Body of pancreas (tissue), 4 donors: Measurements from ENCODE around the gene RESF1. TPM values are rescaled to one million over a fixed set of nuclear protein-coding genes. Genes with fewer than 3 reads are reported as not detected.
"Not testable (repeated sequence)": the region's sequence is repeated elsewhere in the genome, so short reads cannot be mapped to it uniquely, and the experiment has no call there.

ENCODE experiments used
- ATAC-seq: fragments of 150-250 bp; one replicate; pipeline ENCODE4 v1.9.1; 2016
- DNase-seq, 4 donors: peaks; one replicate each; pipeline ENCODE4 v3.0.0-alpha.2; 2019
- H3K27ac ChIP-seq, 4 donors: fragments of 200-600 bp; sonication (generic); 1 replicate in 3 of 4; 2 replicates in 1 of 4; pipeline versions ENCODE4 v1.5.1 to v1.6.1; 2016 to 2019; ENCODE audit warnings: mild to moderate bottlenecking in 1 of 4, mixed read lengths in 1 of 4, moderate library complexity in 1 of 4
- H3K27me3 ChIP-seq, 2 donors: fragments of 200-600 bp; sonication (generic); one replicate each; pipeline ENCODE4 v1.6.0; 2016; ENCODE audit warnings: mild to moderate bottlenecking in 1 of 2
- H3K36me3 ChIP-seq, 2 donors: fragments of 200-600 bp; sonication (generic); replicated peaks in 1 of 2; 2 replicates each; pipeline ENCODE4 v1.5.1; 2016; ENCODE audit warnings: low read depth in 2 of 2; ENCODE audit not compliant: insufficient read depth in 1 of 2
- H3K4me1 ChIP-seq: fragments of 200-600 bp; sonication (generic); one replicate; pipeline ENCODE4 v1.6.0; 2016
- H3K4me3 ChIP-seq, 2 donors: fragments of 200-600 bp; sonication (generic); 1 replicate in 1 of 2; 2 replicates in 1 of 2; pipeline ENCODE4 v1.5.1; 2016 to 2019
- H3K9me3 ChIP-seq, 3 donors: fragments of 200-600 bp; sonication (generic); 1 replicate in 2 of 3; 2 replicates in 1 of 3; pipeline ENCODE4 v1.5.1; 2016
- POLR2A ChIP-seq, 3 donors: fragments of 450-650 bp; IDR thresholded peaks; one replicate each; pipeline ENCODE4 v1.6.1; 2016; ENCODE audit warnings: antibody characterized with exemption in 3 of 3, mild to moderate bottlenecking in 2 of 3
- WGBS, 2 donors: methylation state at CpG; one replicate each; pipeline ENCODE4 v1.1.5; 2017; 5-methylcytosine and 5-hydroxymethylcytosine counted together
- intact Hi-C: fragments of 100-400 bp; cut with DNase I; formaldehyde crosslinking; loops from one replicate; pipeline ENCODE4 v1.15.1; 2023
- total RNA-seq, 2 donors: library from RNA; depleted of rRNA; stranded (reverse); fragments of >200 nt; gene quantifications; one replicate each; pipeline ENCODE4 v1.1.0, GENCODE V29; 2016
- TF ChIP-seq, protein P1 (sequence below), 7 experiments: fragments of 450-650 bp in 4 of 7; fragments of 200-600 bp in 3 of 7; sonication (generic) in 3 of 7; IDR thresholded peaks; one replicate each; pipeline ENCODE4 v1.5.1; 2016 to 2019; ENCODE audit warnings: antibody characterized with exemption in 7 of 7

The RESF1 gene
- total RNA-seq, 2 donors from 2014 or later: 29.1 to 48.1 TPM

DNA sequence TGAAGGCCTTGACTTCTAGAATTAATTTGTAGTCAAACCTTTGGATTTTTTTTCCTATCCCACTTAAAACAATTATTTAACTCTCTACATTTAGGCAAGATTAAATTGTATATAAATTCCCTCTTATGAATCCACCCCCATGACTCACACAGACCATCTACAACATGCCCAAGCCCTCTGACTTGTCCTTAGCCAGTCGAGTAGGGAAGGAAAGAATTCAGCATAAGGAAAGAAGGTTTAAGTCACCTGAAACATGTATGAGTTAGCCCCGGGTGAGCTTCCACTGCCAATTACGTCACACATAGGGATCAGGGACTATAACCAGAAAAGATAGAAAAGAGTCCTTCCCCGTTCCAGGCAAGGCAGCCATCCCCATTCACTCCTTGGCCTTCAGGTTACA is 14.9 kb upstream of the RESF1 start:
- Histone ChIP-seq H3K36me3 (no peaks in the 10 kb centered on the region), H3K27me3 (no peaks in the 10 kb centered on the region), H3K9me3 (no peaks in the 10 kb centered on the region), H3K4me1 (no peaks in the 10 kb centered on the region), H3K27ac (no peak overlapping the region), H3K4me3 (no peak overlapping the region)
- intact Hi-C loops: no loop called here
- DNase-seq (no peak), ATAC-seq (no peak)
- 91% methylated on average over 4 of the region's 4 CpGs for WGBS, 2 donors
- TF ChIP-seq, protein P1, sequence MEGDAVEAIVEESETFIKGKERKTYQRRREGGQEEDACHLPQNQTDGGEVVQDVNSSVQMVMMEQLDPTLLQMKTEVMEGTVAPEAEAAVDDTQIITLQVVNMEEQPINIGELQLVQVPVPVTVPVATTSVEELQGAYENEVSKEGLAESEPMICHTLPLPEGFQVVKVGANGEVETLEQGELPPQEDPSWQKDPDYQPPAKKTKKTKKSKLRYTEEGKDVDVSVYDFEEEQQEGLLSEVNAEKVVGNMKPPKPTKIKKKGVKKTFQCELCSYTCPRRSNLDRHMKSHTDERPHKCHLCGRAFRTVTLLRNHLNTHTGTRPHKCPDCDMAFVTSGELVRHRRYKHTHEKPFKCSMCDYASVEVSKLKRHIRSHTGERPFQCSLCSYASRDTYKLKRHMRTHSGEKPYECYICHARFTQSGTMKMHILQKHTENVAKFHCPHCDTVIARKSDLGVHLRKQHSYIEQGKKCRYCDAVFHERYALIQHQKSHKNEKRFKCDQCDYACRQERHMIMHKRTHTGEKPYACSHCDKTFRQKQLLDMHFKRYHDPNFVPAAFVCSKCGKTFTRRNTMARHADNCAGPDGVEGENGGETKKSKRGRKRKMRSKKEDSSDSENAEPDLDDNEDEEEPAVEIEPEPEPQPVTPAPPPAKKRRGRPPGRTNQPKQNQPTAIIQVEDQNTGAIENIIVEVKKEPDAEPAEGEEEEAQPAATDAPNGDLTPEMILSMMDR (IDR thresholded peaks at IDR 0.05): no peak

DNA sequence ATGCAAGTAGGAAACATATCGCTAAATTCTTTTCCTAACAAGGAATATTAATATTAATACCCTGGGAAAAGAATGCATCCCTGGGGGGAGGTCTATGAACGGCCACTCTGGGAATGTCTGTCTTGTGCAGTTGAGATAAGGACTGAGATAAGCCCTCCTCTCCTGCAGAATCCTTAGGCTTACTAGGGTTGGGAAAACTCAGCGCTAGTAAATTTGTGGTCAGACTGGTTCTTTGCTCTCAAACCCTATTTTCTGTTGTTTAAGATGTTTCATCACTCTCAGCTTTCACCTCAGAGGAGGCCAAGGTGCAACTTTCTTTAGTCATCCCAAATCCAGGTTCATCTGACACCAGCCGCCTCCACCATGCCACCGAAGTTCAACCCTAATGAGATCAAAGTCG is 11.2 kb upstream of the RESF1 start:
- Histone ChIP-seq H3K27ac (no peak overlapping the region), H3K9me3 (no peaks in the 10 kb centered on the region), H3K36me3 (no peaks in the 10 kb centered on the region), H3K4me3 (no peak overlapping the region), H3K4me1 (no peaks in the 10 kb centered on the region), H3K27me3 (no peaks in the 10 kb centered on the region)
- ATAC-seq: no peak
- no peak for TF ChIP-seq POLR2A (IDR thresholded peaks at IDR 0.05)
- TF ChIP-seq, protein P1 (IDR thresholded peaks at IDR 0.05): no peak
- WGBS, 2 donors: 87 to 89% methylated on average over 6 of the region's 6 CpGs
- no peak for DNase-seq
- intact Hi-C loops: no loop called here

DNA sequence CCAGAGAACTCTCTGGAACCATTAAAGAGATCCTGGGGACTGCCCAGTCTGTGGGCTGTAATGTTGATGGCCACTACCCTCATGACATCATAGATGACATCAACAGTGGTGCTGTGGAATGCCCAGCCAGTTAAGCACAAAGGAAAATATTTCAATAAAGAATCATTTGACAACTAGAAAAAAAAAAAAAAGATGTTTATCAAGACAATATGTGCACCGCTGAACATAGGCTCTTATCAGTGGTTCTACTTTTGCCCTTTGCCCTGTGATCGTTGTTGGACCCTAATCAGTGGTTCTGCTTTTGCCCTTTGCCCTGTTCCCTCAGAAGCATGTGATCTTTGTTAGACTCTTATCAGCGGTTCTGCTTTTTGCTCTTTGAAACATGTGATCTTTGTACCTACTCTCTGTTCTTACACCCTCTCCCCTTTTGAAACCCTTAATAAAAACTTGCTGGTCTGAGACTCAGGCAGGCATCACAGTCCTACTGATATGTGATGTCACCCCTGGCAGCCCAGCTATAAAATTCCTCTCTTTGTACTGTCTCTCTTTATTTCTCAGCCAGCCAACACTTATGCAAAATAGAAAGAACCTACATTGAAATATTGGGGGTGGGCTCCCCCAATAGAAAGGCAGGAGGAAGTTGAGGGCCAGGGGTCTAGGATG is 10.4 kb upstream of the RESF1 start:
- H3K4me1 ChIP-seq, intact Hi-C loops, H3K9me3 ChIP-seq, ATAC-seq, H3K4me3 ChIP-seq, DNase-seq, H3K27ac ChIP-seq, H3K27me3 ChIP-seq, H3K36me3 ChIP-seq: not testable (repeated sequence)
- WGBS, 2 donors: 24 to 38% methylated on average over 3 of the region's 3 CpGs

DNA sequence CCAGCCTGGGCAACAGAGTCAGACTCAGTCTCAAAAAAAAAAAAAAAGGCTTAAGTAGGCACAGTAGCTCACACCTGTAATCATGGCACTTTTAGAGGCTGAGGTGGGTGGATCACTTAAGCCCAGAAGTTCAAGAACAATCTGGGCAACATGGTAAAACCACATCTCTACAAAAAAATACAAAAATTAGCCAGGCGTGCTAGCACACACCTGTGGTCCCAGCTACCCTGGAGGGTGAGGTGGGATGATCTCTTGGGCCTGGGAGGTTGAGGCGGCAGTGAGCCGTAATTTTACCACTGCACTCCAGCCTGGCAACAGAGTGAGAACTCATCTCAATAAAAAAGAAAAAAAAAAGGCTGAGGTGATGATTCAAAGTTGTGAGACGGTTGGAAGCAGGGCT is 9.1 kb upstream of the RESF1 start:
- no peak overlapping the region for H3K27ac ChIP-seq
- no peak overlapping the region for H3K4me3 ChIP-seq
- no peak for ATAC-seq
- DNase-seq: no peak
- no peaks in the 10 kb centered on the region for H3K36me3 ChIP-seq
- 85 to 89% methylated on average over 4 of the region's 4 CpGs for WGBS, 2 donors
- H3K9me3 ChIP-seq: no peaks in the 10 kb centered on the region
- TF ChIP-seq POLR2A (IDR thresholded peaks at IDR 0.05): no peak
- TF ChIP-seq, protein P1 (IDR thresholded peaks at IDR 0.05): no peak
- H3K27me3 ChIP-seq: no peaks in the 10 kb centered on the region
- H3K4me1 ChIP-seq: no peaks in the 10 kb centered on the region
- intact Hi-C loops: no loop called here

DNA sequence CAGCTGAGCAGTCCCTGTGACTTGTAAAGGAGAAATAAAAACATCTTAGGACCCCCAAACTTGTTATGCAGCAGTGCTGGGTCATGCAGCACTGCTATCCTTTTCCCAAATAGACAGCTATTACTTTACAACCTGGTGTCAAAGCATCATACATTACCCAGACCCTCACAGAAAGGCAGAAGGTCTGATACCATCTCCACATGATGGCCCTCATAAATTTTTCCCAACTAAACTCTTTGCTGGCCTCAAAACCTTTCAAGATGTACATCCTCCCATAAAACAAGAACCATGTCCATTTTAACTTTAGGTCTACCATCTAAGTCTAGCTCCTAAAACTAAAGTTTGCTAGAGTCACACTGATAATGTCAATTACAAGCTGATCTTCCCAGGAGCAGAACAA is 8.7 kb upstream of the RESF1 start:
- Histone ChIP-seq H3K27me3 (no peaks in the 10 kb centered on the region), H3K9me3 (no peaks in the 10 kb centered on the region), H3K36me3 (no peaks in the 10 kb centered on the region), H3K27ac (no peak overlapping the region), H3K4me3 (no peak overlapping the region), H3K4me1 (no peaks in the 10 kb centered on the region)
- TF ChIP-seq, protein P1 (IDR thresholded peaks at IDR 0.05): no peak
- no peak for TF ChIP-seq POLR2A (IDR thresholded peaks at IDR 0.05)
- intact Hi-C loops: no loop called here
- ATAC-seq: no peak
- no peak for DNase-seq
